ENCODE measurements around the gene CHTOP. TPM values are rescaled to one million over a fixed set of nuclear protein-coding genes. Genes with fewer than 3 reads are reported as not detected.
A peak's percentile ranks its signal among the peaks of the same experiment; 100 is the strongest.

The CHTOP gene
- total RNA-seq, 4 donors from 2014 or later: 35.2 to 86.1 (median 65.2) TPM

GRCh38 chr1:153616144-153616916 lies 17.5 kb upstream of the CHTOP start, which contains the start of gene S100A14:
S100A14 (minus strand) TSS chr1:153616325; CDS start chr1:153615858, 467 bp downstream.
- H3K27me3 ChIP-seq: no peaks in the 10 kb centered on the region
- peak within 1 kb of the TSS; percentile 71 to 92 (median 90) for H3K27ac ChIP-seq
- no peaks in the 10 kb centered on the region for H3K9me3 ChIP-seq
- no peaks in the 10 kb centered on the region for H3K36me3 ChIP-seq
- peak within 1 kb of the TSS in 3 of 4 donors; percentile 25 to 47 (median 33) for H3K4me3 ChIP-seq
- in situ Hi-C loops (cut with MboI; ENCODE audit: low pct_ligation_motif_present in 1 of 4, low pct_unique_long_range_greater_than_20kb in 1 of 4, low sequenced_read_pairs in 3 of 4) (no loop called here), intact Hi-C loops (cut with DNase I; ENCODE audit: low total_unique reads) (no loop called here)
- TF ChIP-seq POLR2AphosphoS5 (IDR thresholded peaks at IDR 0.05): peak; percentile 17 to 94 (median 85)
- TF ChIP-seq POLR2A (IDR thresholded peaks at IDR 0.05): peak; percentile 91
- TF ChIP-seq CTCF (IDR thresholded peaks at IDR 0.05): no peak
- TF ChIP-seq EP300 (IDR thresholded peaks at IDR 0.05; ENCODE audit: low read depth): no peak
- 45 to 68% methylated on average over 3 to 9 of the region's 10 CpGs for WGBS, 2 donors (ENCODE audit: low coverage in 1 of 2)
- peak; percentile 94 for DNase-seq
- peaks cover 25 to 45% (median 30%) of the 10 kb centered on the region in 4 donors for H3K4me1 ChIP-seq

DNA sequence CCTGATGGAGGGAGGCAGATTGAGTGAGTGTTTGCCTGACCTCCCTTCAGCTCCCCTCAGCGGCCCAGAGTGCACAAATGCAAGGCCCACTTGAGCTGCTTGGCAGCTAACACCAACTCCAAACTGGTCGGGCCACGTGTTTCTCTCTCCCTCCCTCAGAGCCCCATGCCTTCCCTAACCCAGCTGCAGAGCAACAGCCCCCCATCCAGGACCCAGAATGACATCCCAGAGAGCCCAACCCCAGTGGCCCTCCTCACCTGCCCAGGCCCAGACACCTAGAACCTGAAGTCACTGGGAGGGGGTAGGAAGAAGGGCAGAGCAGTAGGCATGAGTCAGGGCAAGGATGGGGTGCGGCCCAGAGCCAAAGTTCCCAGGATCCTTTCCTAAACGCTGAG lies 17.0 kb upstream of the CHTOP start:
- Histone ChIP-seq H3K4me3 (no peak overlapping the region), H3K27me3 (no peaks in the 10 kb centered on the region), H3K9me3 (no peaks in the 10 kb centered on the region), H3K36me3 (no peaks in the 10 kb centered on the region), H3K27ac (peak overlapping the region; percentile 71 to 92 (median 90)), H3K4me1 (peaks cover 24 to 42% (median 28%) of the 10 kb centered on the region in 4 donors)
- 55% methylated on average over 5 of the region's 5 CpGs; no CpG with 5 or more reads in 1 of the 2 donors for WGBS, 2 donors (ENCODE audit: low coverage in 1 of 2)
- TF ChIP-seq CTCF (IDR thresholded peaks at IDR 0.05): no peak
- TF ChIP-seq POLR2AphosphoS5 (IDR thresholded peaks at IDR 0.05): no peak
- TF ChIP-seq POLR2A (IDR thresholded peaks at IDR 0.05): no peak
- no peak for TF ChIP-seq EP300 (IDR thresholded peaks at IDR 0.05; ENCODE audit: low read depth)
- in situ Hi-C loops (cut with MboI; ENCODE audit: low pct_ligation_motif_present in 1 of 4, low pct_unique_long_range_greater_than_20kb in 1 of 4, low sequenced_read_pairs in 3 of 4) (no loop called here), intact Hi-C loops (cut with DNase I; ENCODE audit: low total_unique reads) (no loop called here)
- DNase-seq: no peak

- Histone ChIP-seq H3K9me3 (no peaks in the 10 kb centered on the region), H3K36me3 (no peaks in the 10 kb centered on the region), H3K4me3 (no peak overlapping the region), H3K27ac (peak overlapping the region in 3 of 4 donors; percentile 71 to 92 (median 92)), H3K4me1 (peaks cover 24 to 42% (median 28%) of the 10 kb centered on the region in 4 donors), H3K27me3 (no peaks in the 10 kb centered on the region)
- 3% methylated on average over 6 of the region's 6 CpGs; no CpG with 5 or more reads in 1 of the 2 donors for WGBS, 2 donors (ENCODE audit: low coverage in 1 of 2)
- in situ Hi-C loops (cut with MboI; ENCODE audit: low pct_ligation_motif_present in 1 of 4, low pct_unique_long_range_greater_than_20kb in 1 of 4, low sequenced_read_pairs in 3 of 4) (no loop called here), intact Hi-C loops (cut with DNase I; ENCODE audit: low total_unique reads) (no loop called here)
- DNase-seq: peak; percentile 94
- TF ChIP-seq CTCF (IDR thresholded peaks at IDR 0.05) (peak in 3 of 5 experiments; percentile 52 to 70 (median 65)), POLR2AphosphoS5 (IDR thresholded peaks at IDR 0.05) (peak in 1 of 3 donors; percentile 70), POLR2A (IDR thresholded peaks at IDR 0.05) (no peak), EP300 (IDR thresholded peaks at IDR 0.05; ENCODE audit: low read depth) (no peak)
These were observed 16.2 kb upstream of the CHTOP start for GRCh38 chr1:153617663-153618062.

GRCh38 chr1:153619171-153619570 lies 14.7 kb upstream of the CHTOP start:
- intact Hi-C loops (cut with DNase I; ENCODE audit: low total_unique reads) (no loop called here), in situ Hi-C loops (cut with MboI; ENCODE audit: low pct_ligation_motif_present in 1 of 4, low pct_unique_long_range_greater_than_20kb in 1 of 4, low sequenced_read_pairs in 3 of 4) (no loop called here)
- Histone ChIP-seq H3K9me3 (no peaks in the 10 kb centered on the region), H3K27ac (no peak overlapping the region), H3K36me3 (no peaks in the 10 kb centered on the region), H3K4me3 (no peak overlapping the region), H3K4me1 (peaks cover 14 to 29% (median 20%) of the 10 kb centered on the region in 4 donors), H3K27me3 (no peaks in the 10 kb centered on the region)
- WGBS, 2 donors (ENCODE audit: low coverage in 1 of 2): 93 to 96% methylated on average over 3 to 6 of the region's 6 CpGs
- DNase-seq: no peak
- TF ChIP-seq POLR2AphosphoS5 (IDR thresholded peaks at IDR 0.05) (no peak), EP300 (IDR thresholded peaks at IDR 0.05; ENCODE audit: low read depth) (no peak), CTCF (IDR thresholded peaks at IDR 0.05) (no peak), POLR2A (IDR thresholded peaks at IDR 0.05) (no peak)
